IPS-18a (cell line): Measurements from ENCODE around the gene KLHL41.
"Not testable (repeated sequence)": the region's sequence is repeated elsewhere in the genome, so short reads cannot be mapped to it uniquely, and the experiment has no call there.

Experiments
- H3K27ac ChIP-seq: one replicate; pipeline ENCODE4 v1.5.1; 2013; ENCODE audit warnings: low read length
- H3K27me3 ChIP-seq: one replicate; pipeline ENCODE4 v1.6.1; 2013; ENCODE audit warnings: mild to moderate bottlenecking, low read length; ENCODE audit not compliant: control insufficient read depth, insufficient read depth
- H3K36me3 ChIP-seq: one replicate; pipeline ENCODE4 v1.6.1; 2013; ENCODE audit warnings: low read depth, low read length; ENCODE audit not compliant: control insufficient read depth
- H3K4me1 ChIP-seq: one replicate; pipeline ENCODE4 v1.6.1; 2013; ENCODE audit warnings: low read depth, low read length; ENCODE audit not compliant: control insufficient read depth
- H3K4me3 ChIP-seq: one replicate; pipeline ENCODE4 v1.5.1; 2013; ENCODE audit warnings: low read length
- H3K9ac ChIP-seq: one replicate; pipeline ENCODE4 v1.6.1; 2013; ENCODE audit warnings: mild to moderate bottlenecking, low read length, moderate library complexity
- H3K9me3 ChIP-seq: one replicate; pipeline ENCODE4 v1.6.1; 2013; ENCODE audit warnings: low read depth, low read length; ENCODE audit not compliant: control insufficient read depth

The KLHL41 gene

GRCh38 chr2:169511818-169512217 lies 2.3 kb downstream of the KLHL41 start:
- Histone ChIP-seq H3K27me3 (no peaks in the 10 kb centered on the region), H3K4me1 (peaks cover 9% of the 10 kb centered on the region), H3K9ac (no peak overlapping the region), H3K4me3 (no peak overlapping the region), H3K9me3 (no peaks in the 10 kb centered on the region), H3K36me3 (no peaks in the 10 kb centered on the region), H3K27ac (no peak overlapping the region)

GRCh38 chr2:169512525-169512924 lies 3.0 kb downstream of the KLHL41 start:
- H3K9ac ChIP-seq = no peak overlapping the region
- H3K36me3 ChIP-seq = no peaks in the 10 kb centered on the region
- H3K4me1 ChIP-seq = peaks cover 9% of the 10 kb centered on the region
- no peak overlapping the region for H3K4me3 ChIP-seq
- H3K27ac ChIP-seq = no peak overlapping the region
- no peaks in the 10 kb centered on the region for H3K27me3 ChIP-seq
- no peaks in the 10 kb centered on the region for H3K9me3 ChIP-seq

- no peak overlapping the region for H3K27ac ChIP-seq
- H3K9ac ChIP-seq = no peak overlapping the region
Observed at GRCh38 chr2:169513094-169513493, 3.6 kb downstream of the KLHL41 start.

GRCh38 chr2:169513926-169514325 lies 4.4 kb downstream of the KLHL41 start:
- H3K4me1 ChIP-seq = peaks cover 9% of the 10 kb centered on the region
- H3K36me3 ChIP-seq = no peaks in the 10 kb centered on the region
- no peak overlapping the region for H3K4me3 ChIP-seq
- H3K27me3 ChIP-seq = no peaks in the 10 kb centered on the region
- no peak overlapping the region for H3K9ac ChIP-seq
- H3K27ac ChIP-seq = no peak overlapping the region
- H3K9me3 ChIP-seq = no peaks in the 10 kb centered on the region

More at GRCh38 chr2:169513094-169513493, 3.6 kb downstream of the KLHL41 start:
- Histone ChIP-seq H3K27me3 (no peaks in the 10 kb centered on the region), H3K4me3 (no peak overlapping the region), H3K4me1 (peaks cover 9% of the 10 kb centered on the region), H3K9me3 (no peaks in the 10 kb centered on the region), H3K36me3 (no peaks in the 10 kb centered on the region)

GRCh38 chr2:169514758-169515157 lies 5.3 kb downstream of the KLHL41 start:
- not testable (repeated sequence) for H3K27me3 ChIP-seq, H3K36me3 ChIP-seq, H3K9ac ChIP-seq, H3K4me3 ChIP-seq, H3K27ac ChIP-seq, H3K9me3 ChIP-seq, H3K4me1 ChIP-seq

- H3K36me3 ChIP-seq, H3K9me3 ChIP-seq, H3K9ac ChIP-seq, H3K4me1 ChIP-seq, H3K4me3 ChIP-seq, H3K27me3 ChIP-seq, H3K27ac ChIP-seq: not testable (repeated sequence)
Observed at GRCh38 chr2:169516488-169516995, 7.0 kb downstream of the KLHL41 start.

GRCh38 chr2:169520896-169521295 lies 11.4 kb downstream of the KLHL41 start:
- Histone ChIP-seq H3K9me3 (no peaks in the 10 kb centered on the region), H3K36me3 (no peaks in the 10 kb centered on the region), H3K27me3 (no peaks in the 10 kb centered on the region), H3K27ac (no peak overlapping the region), H3K4me3 (no peak overlapping the region), H3K4me1 (no peaks in the 10 kb centered on the region), H3K9ac (no peak overlapping the region)

GRCh38 chr2:169523681-169524080 lies 14.2 kb downstream of the KLHL41 start:
- Histone ChIP-seq H3K27ac (no peak overlapping the region), H3K9me3 (no peaks in the 10 kb centered on the region), H3K4me1 (no peaks in the 10 kb centered on the region), H3K9ac (no peak overlapping the region), H3K27me3 (no peaks in the 10 kb centered on the region), H3K36me3 (no peaks in the 10 kb centered on the region), H3K4me3 (no peak overlapping the region)

GRCh38 chr2:169525434-169525833 lies 15.9 kb downstream of the KLHL41 start:
- H3K9ac ChIP-seq = no peak overlapping the region
- H3K27me3 ChIP-seq = no peaks in the 10 kb centered on the region
- H3K4me3 ChIP-seq = no peak overlapping the region
- H3K4me1 ChIP-seq = no peaks in the 10 kb centered on the region
- H3K27ac ChIP-seq = no peak overlapping the region
- H3K9me3 ChIP-seq = no peaks in the 10 kb centered on the region
- peaks cover 1% of the 10 kb centered on the region for H3K36me3 ChIP-seq

GRCh38 chr2:169526451-169526850 lies 16.9 kb downstream of the KLHL41 start:
- H3K27me3 ChIP-seq = no peaks in the 10 kb centered on the region
- no peak overlapping the region for H3K4me3 ChIP-seq
- no peak overlapping the region for H3K9ac ChIP-seq
- no peaks in the 10 kb centered on the region for H3K9me3 ChIP-seq
- no peak overlapping the region for H3K27ac ChIP-seq
- no peaks in the 10 kb centered on the region for H3K4me1 ChIP-seq
- H3K36me3 ChIP-seq = peaks cover 8% of the 10 kb centered on the region

GRCh38 chr2:169528271-169528701 lies 18.8 kb downstream of the KLHL41 start:
- no peaks in the 10 kb centered on the region for H3K4me1 ChIP-seq
- H3K9me3 ChIP-seq = no peaks in the 10 kb centered on the region
- H3K9ac ChIP-seq = no peak overlapping the region
- peaks cover 8% of the 10 kb centered on the region for H3K36me3 ChIP-seq
- no peak overlapping the region for H3K4me3 ChIP-seq
- no peak overlapping the region for H3K27ac ChIP-seq
- H3K27me3 ChIP-seq = no peaks in the 10 kb centered on the region

GRCh38 chr2:169539460-169539859 lies 30.0 kb downstream of the KLHL41 start:
- not testable (repeated sequence) for H3K27me3 ChIP-seq, H3K9ac ChIP-seq, H3K4me1 ChIP-seq, H3K9me3 ChIP-seq, H3K27ac ChIP-seq, H3K4me3 ChIP-seq
- H3K36me3 ChIP-seq = peaks cover 14% of the 10 kb centered on the region
